Fibroblast of the aortic adventitia (primary cell): Measurements from ENCODE around the gene ADGRG3. TPM values are rescaled to one million over a fixed set of nuclear protein-coding genes. Genes with fewer than 3 reads are reported as not detected.

Experiments
- DNase-seq: peaks from one replicate; pipeline ENCODE4 v3.0.0-alpha.2; 2010; ENCODE audit warnings: low read depth
- H3K4me3 ChIP-seq: 2 replicates; pipeline ENCODE4 v1.5.1; 2011; ENCODE audit warnings: low read depth, mild to moderate bottlenecking, control low read depth, low read length, moderate library complexity
- CTCF ChIP-seq: IDR thresholded peaks from 2 replicates; pipeline ENCODE4 v1.5.1; 2011; ENCODE audit warnings: mild to moderate bottlenecking, low read length, control low read depth, inconsistent platforms; ENCODE audit not compliant: insufficient read depth
- total RNA-seq: library from RNA; depleted of rRNA; stranded (reverse); fragments of >200 nt; gene quantifications from 2 replicates; pipeline ENCODE4 v1.2.3, GENCODE V29; 2012; ENCODE audit warnings: low replicate concordance

The ADGRG3 gene
- total RNA-seq, 1 donor, result not detected

GRCh38 chr16:57665541-57665940 is 2.6 kb upstream of the ADGRG3 start:
- DNase-seq, result no peak
- no peak for TF ChIP-seq CTCF

GRCh38 chr16:57666353-57667047 is 1.6 kb upstream of the ADGRG3 start:
- TF ChIP-seq CTCF, result no peak
- H3K4me3 ChIP-seq, result no peak overlapping the region
- DNase-seq, result no peak

More at GRCh38 chr16:57665541-57665940, 2.6 kb upstream of the ADGRG3 start:
- no peak overlapping the region for H3K4me3 ChIP-seq

GRCh38 chr16:57667048-57667525 is 1.0 kb upstream of the ADGRG3 start:
- TF ChIP-seq CTCF, result no peak
- no peak for DNase-seq

GRCh38 chr16:57667526-57668262 is 412 bp upstream of the ADGRG3 start:
- H3K4me3 ChIP-seq, result no peak overlapping the region
- no peak for TF ChIP-seq CTCF
- no peak for DNase-seq

More at GRCh38 chr16:57667048-57667525, 1.0 kb upstream of the ADGRG3 start:
- no peak overlapping the region for H3K4me3 ChIP-seq

GRCh38 chr16:57668630-57669475 is 747 bp downstream of the ADGRG3 start:
- no peak for DNase-seq
- H3K4me3 ChIP-seq, result no peak overlapping the region
- no peak for TF ChIP-seq CTCF

GRCh38 chr16:57669476-57670162 is 1.5 kb downstream of the ADGRG3 start:
- DNase-seq, result no peak
- no peak for TF ChIP-seq CTCF
- no peak overlapping the region for H3K4me3 ChIP-seq
